Stimulated activated CD4-positive, alpha-beta T cell treated with anti-CD3 and anti-CD28 coated beads, Interleukin-1b, Interleukin-23, amount 100 ng/mL, for 48 hours (primary cell): Measurements from ENCODE around the gene CCDC167.

Experiments
- DNase-seq: peaks from one replicate; pipeline ENCODE4 v3.0.0-alpha.2; 2020

CCDC167 gene

GRCh38 chr6:37499433-37500293, at the start of gene CCDC167:
Gene CCDC167 (minus strand): TSS chr6:37499893. CDS start chr6:37499863, 30 bp downstream.
- DNase-seq: peak; percentile 99

- no peak for DNase-seq
These were observed 49.5 kb upstream of the CCDC167 start for GRCh38 chr6:37549154-37549553.

- no peak for DNase-seq
These were observed 48.5 kb upstream of the CCDC167 start for GRCh38 chr6:37548067-37548674.

GRCh38 chr6:37547564-37548061, 47.9 kb upstream of the CCDC167 start:
- DNase-seq: no peak

GRCh38 chr6:37546141-37546871, 46.6 kb upstream of the CCDC167 start:
- DNase-seq: no peak

GRCh38 chr6:37544530-37544929, 44.8 kb upstream of the CCDC167 start:
- DNase-seq: no peak

- no peak for DNase-seq
These were observed 43.7 kb upstream of the CCDC167 start for GRCh38 chr6:37543361-37543760.

GRCh38 chr6:37541346-37541745, 41.7 kb upstream of the CCDC167 start:
- no peak for DNase-seq

- no peak for DNase-seq
These were observed 40.7 kb upstream of the CCDC167 start for GRCh38 chr6:37540390-37540789.

- DNase-seq: no peak
These were observed 40.3 kb upstream of the CCDC167 start for GRCh38 chr6:37540029-37540352.

GRCh38 chr6:37539171-37540028, 39.7 kb upstream of the CCDC167 start:
- no peak for DNase-seq

- no peak for DNase-seq
These were observed 38.4 kb upstream of the CCDC167 start for GRCh38 chr6:37538107-37538506.

- no peak for DNase-seq
These were observed 37.9 kb upstream of the CCDC167 start for GRCh38 chr6:37537548-37537947.

- DNase-seq: no peak
These were observed 36.9 kb upstream of the CCDC167 start for GRCh38 chr6:37536491-37537190.

GRCh38 chr6:37535759-37536490, 36.2 kb upstream of the CCDC167 start:
- no peak for DNase-seq

- no peak for DNase-seq
These were observed 35.7 kb upstream of the CCDC167 start for GRCh38 chr6:37535428-37535758.

- no peak for DNase-seq
These were observed 35.2 kb upstream of the CCDC167 start for GRCh38 chr6:37534893-37535292.

- DNase-seq: no peak
These were observed 32.4 kb upstream of the CCDC167 start for GRCh38 chr6:37532122-37532521.

- DNase-seq: no peak
These were observed 31.8 kb upstream of the CCDC167 start for GRCh38 chr6:37531437-37532036.

- no peak for DNase-seq
These were observed 31.3 kb upstream of the CCDC167 start for GRCh38 chr6:37531026-37531425.

- no peak for DNase-seq
These were observed 30.6 kb upstream of the CCDC167 start for GRCh38 chr6:37530297-37530696.
